GM12878 (cell line): ENCODE results near the gene SLC13A3. TPM values are rescaled to one million over a fixed set of nuclear protein-coding genes. Genes with fewer than 3 reads are reported as not detected.

Source experiments
- POLR2AphosphoS2 ChIP-seq: IDR thresholded peaks from 2 replicates; pipeline ENCODE4 v1.6.1; 2011; ENCODE audit warnings: low read depth, mild to moderate bottlenecking, low read length, improper control_type of control experiment, moderate library complexity
- RB1 ChIP-seq: fragments of 450-650 bp; formaldehyde crosslinking; IDR thresholded peaks from 2 replicates; pipeline ENCODE4 v1.6.1; 2017; ENCODE audit warnings: mild to moderate bottlenecking, borderline replicate concordance
- RFX5 ChIP-seq: IDR thresholded peaks from 2 replicates; pipeline ENCODE4 v1.6.1; 2011; ENCODE audit warnings: low read depth, low read length, improper control_type of control experiment
- polyA plus RNA-seq, 11 experiments: library from polyadenylated mRNA; depleted of rRNA in 4 of 11; unstranded in 6 of 11; stranded (reverse) in 5 of 11; fragments of >200 nt; fragmentation: Nextera tagmentation in 4 of 11; fragmentation: Illumina TruSeq in 1 of 11; extraction: Ambion mirVana in 4 of 11; extraction: Trizol in 1 of 11; gene quantifications; 1 replicate in 1 of 11; 2 replicates in 10 of 11; pipeline versions ENCODE4 v1.2.1 to v1.2.3, GENCODE V29; 2011 to 2016; ENCODE audit warnings: inconsistent platforms in 2 of 11, missing spikeins in 2 of 11, low read depth in 1 of 11
- total RNA-seq, 4 experiments: library from RNA; depleted of rRNA in 3 of 4; stranded (reverse); fragments of >200 nt in 3 of 4; fragmentation: Illumina TruSeq in 1 of 4; extraction: Trizol in 1 of 4; gene quantifications; 2 replicates each; pipeline versions ENCODE4 v1.2.1 to v1.2.3, GENCODE V29; 2013 to 2021
- TF ChIP-seq, protein P1 (sequence below): fragments of 450-650 bp; IDR thresholded peaks from 2 replicates; pipeline ENCODE4 v1.6.1; 2017; ENCODE audit warnings: borderline replicate concordance
- TF ChIP-seq, protein P2 (sequence below): IDR thresholded peaks from 2 replicates; pipeline ENCODE4 v1.6.1; 2012; ENCODE audit warnings: improper control_type of control experiment, low read depth, low read length; ENCODE audit not compliant: insufficient replicate concordance

The SLC13A3 gene
- total and polyA plus RNA-seq, 10 of the 15 experiments (the other 5 are each of a cell fraction or from before 2014, with no cell fraction given): 0.03 to 0.76 (median 0.07) TPM; not detected in 4

DNA sequence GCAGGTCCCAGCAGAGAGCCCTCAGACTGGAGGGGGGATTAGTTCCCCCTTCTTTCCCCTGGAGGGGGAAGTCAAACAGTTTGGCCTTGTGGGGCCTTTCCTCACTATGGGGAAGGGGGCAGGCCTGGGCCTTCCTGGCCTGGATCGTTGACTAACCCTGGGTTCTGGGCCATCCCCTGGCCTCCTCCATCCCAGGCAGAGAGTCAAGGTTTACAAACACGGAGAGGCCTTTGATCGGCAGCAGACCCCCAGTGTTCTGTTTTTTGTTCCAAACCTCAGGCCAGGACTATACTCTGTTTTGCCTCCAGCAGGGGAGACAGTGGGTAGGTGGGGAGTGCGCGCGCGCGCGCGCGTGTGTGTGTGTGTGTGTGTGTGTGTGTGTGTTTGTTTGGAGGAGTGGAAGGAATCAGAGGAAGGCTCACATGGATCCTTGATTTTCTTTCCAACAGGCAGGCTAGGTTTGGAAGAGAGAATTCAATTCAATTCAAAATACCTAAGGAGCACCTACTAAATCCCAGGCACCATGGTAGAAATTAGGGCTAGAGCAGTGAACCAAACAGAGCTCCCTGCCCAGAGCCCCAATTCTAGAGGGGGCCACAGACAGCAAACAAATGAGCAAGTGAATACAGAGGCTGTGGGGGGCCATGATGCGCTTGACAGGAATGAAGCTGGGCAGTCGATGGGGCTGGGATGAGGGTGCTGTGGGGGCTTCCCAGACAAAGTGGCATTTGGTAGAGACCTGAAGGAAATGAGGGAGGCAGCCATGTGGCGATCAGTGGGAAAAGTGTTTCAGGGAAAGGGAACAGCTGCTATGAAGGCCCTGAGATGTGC lies 23.2 kb upstream of the SLC13A3 start (continued):
- TF ChIP-seq RB1 (no peak), POLR2AphosphoS2 (no peak), RFX5 (no peak)
- TF ChIP-seq, protein P1, sequence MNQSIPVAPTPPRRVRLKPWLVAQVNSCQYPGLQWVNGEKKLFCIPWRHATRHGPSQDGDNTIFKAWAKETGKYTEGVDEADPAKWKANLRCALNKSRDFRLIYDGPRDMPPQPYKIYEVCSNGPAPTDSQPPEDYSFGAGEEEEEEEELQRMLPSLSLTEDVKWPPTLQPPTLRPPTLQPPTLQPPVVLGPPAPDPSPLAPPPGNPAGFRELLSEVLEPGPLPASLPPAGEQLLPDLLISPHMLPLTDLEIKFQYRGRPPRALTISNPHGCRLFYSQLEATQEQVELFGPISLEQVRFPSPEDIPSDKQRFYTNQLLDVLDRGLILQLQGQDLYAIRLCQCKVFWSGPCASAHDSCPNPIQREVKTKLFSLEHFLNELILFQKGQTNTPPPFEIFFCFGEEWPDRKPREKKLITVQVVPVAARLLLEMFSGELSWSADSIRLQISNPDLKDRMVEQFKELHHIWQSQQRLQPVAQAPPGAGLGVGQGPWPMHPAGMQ: no peak
- TF ChIP-seq, protein P2, sequence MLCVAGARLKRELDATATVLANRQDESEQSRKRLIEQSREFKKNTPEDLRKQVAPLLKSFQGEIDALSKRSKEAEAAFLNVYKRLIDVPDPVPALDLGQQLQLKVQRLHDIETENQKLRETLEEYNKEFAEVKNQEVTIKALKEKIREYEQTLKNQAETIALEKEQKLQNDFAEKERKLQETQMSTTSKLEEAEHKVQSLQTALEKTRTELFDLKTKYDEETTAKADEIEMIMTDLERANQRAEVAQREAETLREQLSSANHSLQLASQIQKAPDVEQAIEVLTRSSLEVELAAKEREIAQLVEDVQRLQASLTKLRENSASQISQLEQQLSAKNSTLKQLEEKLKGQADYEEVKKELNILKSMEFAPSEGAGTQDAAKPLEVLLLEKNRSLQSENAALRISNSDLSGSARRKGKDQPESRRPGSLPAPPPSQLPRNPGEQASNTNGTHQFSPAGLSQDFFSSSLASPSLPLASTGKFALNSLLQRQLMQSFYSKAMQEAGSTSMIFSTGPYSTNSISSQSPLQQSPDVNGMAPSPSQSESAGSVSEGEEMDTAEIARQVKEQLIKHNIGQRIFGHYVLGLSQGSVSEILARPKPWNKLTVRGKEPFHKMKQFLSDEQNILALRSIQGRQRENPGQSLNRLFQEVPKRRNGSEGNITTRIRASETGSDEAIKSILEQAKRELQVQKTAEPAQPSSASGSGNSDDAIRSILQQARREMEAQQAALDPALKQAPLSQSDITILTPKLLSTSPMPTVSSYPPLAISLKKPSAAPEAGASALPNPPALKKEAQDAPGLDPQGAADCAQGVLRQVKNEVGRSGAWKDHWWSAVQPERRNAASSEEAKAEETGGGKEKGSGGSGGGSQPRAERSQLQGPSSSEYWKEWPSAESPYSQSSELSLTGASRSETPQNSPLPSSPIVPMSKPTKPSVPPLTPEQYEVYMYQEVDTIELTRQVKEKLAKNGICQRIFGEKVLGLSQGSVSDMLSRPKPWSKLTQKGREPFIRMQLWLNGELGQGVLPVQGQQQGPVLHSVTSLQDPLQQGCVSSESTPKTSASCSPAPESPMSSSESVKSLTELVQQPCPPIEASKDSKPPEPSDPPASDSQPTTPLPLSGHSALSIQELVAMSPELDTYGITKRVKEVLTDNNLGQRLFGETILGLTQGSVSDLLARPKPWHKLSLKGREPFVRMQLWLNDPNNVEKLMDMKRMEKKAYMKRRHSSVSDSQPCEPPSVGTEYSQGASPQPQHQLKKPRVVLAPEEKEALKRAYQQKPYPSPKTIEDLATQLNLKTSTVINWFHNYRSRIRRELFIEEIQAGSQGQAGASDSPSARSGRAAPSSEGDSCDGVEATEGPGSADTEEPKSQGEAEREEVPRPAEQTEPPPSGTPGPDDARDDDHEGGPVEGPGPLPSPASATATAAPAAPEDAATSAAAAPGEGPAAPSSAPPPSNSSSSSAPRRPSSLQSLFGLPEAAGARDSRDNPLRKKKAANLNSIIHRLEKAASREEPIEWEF: no peak
- TF ChIP-seq, all 136 proteins: peak for 0
